Effector CD8-positive, alpha-beta T cell (primary cell): ENCODE results near the gene TTC33.
"Not testable (repeated sequence)": the region's sequence is repeated elsewhere in the genome, so short reads cannot be mapped to it uniquely, and the experiment has no call there.

Experiments used
- DNase-seq: peaks from one replicate; lab custom pipeline; 2025; lab: John Stamatoyannopoulos, UW

Gene TTC33

DNA sequence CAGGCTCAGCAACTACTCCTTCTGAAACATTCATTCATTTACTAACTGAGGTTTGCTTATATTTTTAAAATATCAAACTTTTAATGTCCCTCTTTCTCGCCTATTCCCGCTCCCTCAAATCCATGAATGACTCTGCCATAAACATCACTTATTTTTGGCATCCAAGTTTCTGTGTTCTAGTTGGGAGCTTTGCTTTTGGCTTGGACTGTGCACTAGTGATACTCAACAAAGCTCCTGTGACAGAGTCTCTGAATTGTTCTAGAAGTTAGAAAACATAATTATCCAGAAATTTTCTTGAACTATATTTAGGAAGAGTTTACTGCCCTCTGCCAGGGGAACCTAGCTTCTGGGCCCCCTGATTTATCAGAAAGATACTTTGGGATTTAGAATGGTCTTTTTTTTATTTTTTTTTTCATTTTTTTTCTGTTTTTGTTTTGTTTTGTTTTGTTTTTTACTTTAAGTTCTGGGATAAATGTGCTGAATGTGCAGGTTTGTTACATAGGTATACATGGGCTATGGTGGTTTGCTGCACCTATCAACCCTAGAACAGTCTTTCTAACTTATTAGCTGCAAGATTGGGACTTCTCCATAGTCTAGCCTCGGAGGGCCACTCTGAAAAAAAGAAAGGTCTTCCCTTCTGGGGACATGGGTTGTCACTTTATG is 140.7 kb downstream of the TTC33 start:
- DNase-seq = no peak

GRCh38 chr5:40614466-40614865 is 141.3 kb downstream of the TTC33 start:
- no peak for DNase-seq

DNA sequence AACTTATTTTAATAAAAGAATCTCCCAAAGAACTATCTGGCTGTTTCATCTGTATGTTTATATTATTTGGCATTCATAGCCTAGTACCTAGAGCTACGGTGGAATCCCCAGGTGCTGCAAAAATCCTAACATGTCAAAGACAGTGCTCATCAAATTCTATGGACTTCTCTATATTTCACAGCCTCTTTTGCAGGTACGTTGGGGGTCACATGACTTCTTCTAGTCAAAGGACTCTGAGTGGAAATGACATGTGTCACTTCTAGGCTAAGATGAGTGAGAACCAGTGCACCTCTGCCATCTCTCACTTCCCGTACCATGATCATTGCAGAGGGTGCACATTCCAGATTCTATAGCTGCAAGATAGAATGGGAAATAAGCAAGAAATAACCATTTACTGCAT is 148.6 kb downstream of the TTC33 start:
- no peak for DNase-seq

GRCh38 chr5:40606077-40606765 is 149.5 kb downstream of the TTC33 start:
- no peak for DNase-seq

DNA sequence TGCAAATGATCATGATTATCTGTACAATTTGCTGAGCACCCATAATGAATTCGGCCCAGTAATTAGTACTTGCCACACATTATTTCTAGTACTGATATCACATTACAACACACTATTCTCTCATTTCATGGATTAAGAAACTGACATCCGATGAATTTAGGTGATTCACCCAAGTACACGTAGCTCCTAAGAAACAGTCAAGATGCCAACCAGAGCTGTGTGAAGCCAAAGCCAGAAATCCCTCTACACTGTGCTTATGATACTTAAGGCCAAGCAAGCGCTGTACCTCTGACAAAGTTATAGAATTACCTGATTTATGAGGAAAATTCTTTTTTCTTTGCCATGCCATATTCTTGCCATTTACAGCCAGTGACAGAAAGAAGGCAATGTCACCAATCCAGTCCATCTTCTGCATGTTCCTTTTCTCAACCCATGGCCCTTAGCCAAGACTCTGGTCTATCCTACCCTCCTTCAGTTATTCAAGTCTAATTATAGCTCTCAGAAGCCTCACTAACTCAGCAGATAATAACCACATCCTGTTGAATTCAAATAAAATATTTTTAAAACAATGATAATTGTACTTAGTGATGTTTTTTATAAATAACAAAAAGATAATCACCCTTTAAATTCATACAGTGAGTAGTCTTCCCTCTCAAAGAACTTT is 150.3 kb downstream of the TTC33 start:
- no peak for DNase-seq

GRCh38 chr5:40603378-40603777 is 152.4 kb downstream of the TTC33 start:
- no peak for DNase-seq

- no peak for DNase-seq
These were observed 154.4 kb downstream of the TTC33 start for GRCh38 chr5:40601198-40601868.

DNA sequence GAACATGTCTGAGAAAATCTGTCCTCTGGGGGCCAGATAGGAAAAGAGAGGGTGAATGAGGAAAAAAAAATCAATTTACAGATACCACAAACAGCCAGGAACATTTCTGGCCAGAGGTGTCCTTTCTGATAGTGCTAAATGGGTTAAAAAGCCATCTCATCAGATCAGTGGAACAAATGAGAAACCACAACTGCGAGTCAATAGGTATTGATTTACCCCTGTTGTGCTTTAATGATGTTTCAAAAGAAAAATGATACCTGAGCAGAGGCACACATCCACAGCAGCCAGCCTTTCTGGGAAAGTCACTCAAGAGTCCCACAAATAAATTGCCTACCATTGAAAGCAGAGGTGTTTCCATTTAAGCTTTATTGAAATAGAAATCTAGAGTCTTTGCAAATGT is 155.4 kb downstream of the TTC33 start:
- no peak for DNase-seq

GRCh38 chr5:40599676-40600075 is 156.1 kb downstream of the TTC33 start:
- DNase-seq = no peak

- DNase-seq = no peak
These were observed 160.9 kb downstream of the TTC33 start for GRCh38 chr5:40594811-40595210.

DNA sequence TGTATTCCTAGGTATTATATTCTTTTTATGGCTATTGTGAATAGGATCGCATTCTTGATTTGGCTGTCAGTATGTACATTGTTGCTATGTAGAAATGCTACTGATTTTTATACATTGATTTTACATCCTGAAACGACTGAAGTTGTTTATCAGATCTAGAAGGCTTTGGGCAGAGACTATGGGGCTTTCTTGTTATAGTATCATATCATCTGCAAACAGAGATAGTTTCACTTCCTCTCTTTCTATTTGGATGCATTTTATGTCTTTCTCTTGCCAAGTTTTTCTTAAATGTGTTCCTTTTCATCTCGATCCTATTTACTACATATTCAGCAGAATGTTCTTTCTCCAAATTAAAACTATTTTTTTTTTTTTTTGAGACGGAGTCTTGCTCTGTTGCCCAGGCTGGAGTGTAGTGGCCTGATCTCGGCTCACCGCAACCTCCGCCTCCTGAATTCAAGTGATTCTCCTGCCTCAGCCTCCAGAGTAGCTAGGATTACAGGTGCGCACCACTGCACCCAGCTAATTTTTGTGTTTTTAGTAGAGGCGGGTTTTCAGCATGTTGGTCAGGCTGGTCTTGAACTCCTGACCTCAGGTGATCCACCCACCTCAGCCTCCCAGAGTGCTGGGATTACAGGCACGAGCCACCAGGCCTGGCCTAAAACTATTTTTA is 163.9 kb downstream of the TTC33 start:
- DNase-seq = not testable (repeated sequence)

- no peak for DNase-seq
These were observed 168.4 kb downstream of the TTC33 start for GRCh38 chr5:40587376-40587775.

- DNase-seq = no peak
These were observed 170.1 kb downstream of the TTC33 start for GRCh38 chr5:40585537-40586267.

DNA sequence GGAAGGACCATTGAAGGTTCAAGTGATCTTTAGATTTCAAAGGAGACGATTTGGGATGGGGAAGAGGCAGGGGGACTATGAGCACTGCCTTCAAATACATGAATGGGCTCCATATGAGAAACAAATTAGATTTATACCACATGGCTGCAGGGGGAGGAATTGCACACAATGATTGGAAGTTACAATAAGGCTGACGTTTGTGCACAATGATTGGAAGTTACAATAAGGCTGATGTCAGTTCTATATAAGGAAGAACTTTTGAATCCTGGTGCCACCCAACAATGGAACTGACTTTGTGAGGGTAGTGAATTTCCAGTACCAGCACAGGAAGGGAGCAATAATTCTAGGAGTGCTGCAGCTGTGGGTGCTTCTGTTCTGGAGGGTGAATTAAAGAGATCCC is 171.7 kb downstream of the TTC33 start:
- no peak for DNase-seq

DNA sequence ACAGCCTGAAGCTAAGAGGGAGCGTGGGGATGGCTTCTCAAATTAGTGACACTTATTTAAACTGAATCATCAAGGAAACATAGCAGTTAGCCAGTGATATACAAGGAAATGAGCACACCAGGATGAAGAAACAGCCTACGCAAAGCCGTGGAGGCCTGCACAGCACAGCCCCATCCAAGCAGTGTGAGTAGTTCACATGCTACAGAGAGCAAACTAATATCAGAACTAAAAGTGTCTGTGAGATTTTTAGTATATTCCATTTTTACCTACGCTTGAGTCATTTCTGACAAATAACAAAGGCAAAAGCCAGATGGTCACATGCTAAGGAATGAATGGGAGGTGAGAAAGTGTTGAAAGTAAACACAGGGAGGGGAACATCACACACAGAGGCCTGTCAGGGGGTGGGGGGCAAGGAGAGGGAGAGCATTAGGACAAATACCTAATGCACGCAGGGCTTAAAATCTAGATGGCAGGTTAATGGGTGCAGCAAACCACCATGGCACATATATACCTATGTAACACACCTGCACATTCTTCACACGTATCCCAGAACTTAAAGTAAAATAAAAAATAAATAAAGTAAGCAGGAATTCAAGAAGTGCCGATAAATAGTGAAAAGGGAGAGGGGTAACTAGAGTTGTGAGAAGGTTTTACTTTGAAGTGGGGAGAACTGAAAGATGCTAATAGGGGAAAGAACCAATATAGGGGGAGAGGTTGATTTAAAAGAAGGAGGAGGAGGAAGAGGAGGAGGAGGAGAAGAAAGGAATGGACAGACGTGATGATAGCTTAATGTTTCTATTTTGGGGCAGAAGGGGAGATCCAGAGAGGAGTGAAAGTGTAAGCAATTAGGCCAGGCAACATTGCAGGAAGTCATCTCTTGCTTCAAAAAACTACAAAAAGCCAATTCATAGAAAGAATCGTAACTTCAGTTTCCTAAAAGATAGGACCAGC is 177.0 kb downstream of the TTC33 start:
- DNase-seq = no peak

DNA sequence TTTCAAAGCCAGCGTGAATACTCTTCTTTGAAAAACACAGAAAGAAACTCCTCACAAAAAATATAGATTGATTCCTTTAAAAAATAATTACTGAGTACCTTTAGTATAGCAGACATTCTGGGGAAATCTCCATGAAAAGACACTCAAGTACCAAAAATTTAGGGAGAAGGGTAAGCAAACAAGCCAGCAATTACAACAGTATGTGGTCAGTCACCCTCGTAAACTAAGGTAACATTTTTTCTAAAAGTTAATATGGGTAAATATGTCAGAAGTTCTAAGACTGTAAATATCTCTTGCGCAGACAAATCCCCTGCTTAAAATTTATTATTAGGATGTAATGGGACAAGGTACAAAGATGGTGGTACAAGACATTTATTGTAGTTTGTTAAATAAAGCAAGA is 178.0 kb downstream of the TTC33 start:
- no peak for DNase-seq

DNA sequence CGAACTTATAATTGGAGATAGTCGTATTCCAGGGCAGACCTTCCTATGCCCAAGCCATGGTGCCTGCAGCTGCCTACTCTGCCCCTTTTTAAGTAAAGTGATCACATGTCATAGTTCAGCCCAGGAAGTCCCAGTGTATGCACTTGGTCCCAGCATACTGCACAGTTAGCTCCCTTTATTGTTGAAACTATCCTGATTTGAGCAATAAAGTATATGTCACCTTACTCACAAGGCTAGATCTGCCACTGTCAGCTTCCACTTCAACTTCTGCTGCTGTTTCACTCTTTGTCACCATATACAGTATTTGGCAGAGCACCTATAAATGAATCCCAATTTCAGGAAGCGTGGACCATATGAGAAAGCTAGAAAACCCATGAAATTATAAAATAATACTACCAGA is 179.8 kb downstream of the TTC33 start:
- no peak for DNase-seq

- DNase-seq = no peak
These were observed 180.3 kb downstream of the TTC33 start for GRCh38 chr5:40575411-40575810.

DNA sequence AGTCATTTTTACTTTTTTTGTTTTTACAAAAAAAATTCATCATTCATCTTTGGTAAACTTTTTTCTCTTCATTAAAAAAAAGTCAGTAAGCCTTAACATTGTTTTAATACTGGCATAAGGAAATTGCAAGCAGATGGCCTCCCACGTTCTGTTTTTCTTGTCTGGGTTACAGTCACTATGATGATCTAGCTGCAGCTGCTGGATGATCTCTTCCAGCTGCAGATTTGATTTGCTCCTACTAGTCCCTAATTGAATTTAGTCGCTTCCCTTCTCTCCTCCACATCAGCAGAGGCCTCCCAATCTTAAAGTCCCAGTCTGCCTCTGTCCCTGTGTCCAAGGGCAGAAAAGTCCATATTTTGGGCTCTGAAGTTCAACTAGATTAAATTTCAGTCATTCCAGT is 182.8 kb downstream of the TTC33 start:
- DNase-seq = no peak

DNA sequence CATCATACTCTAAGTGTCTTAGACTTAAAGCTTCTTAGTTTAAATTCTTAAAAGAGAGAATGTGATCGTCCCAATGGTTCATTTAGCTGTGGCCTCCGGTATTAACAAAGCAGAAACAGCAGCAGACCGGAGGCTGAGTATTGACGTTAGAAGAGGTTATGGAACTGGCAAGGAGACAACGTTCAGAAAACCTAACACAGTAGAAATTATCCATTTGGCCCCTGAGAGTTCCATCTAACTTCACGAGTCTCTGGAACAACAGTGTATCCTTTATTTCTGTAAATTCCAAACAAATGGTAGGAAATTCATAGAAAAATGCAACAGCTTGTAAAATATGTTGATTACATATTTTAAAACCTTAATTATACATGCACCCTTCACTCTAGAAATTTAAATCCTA is 183.4 kb downstream of the TTC33 start:
- DNase-seq = no peak
